A204.1 (cell line): ENCODE results near the gene ATF3.

Experiments used
- FAIRE-seq: peaks from 2 replicates; lab custom pipeline; 2012; peaks lifted over from hg19 to GRCh38; lab: Jason Lieb, UNC

The ATF3 gene

GRCh38 chr1:212608392-212608958, at the start of gene ATF3:
Gene ATF3, plus strand, starts transcription at chr1:212608761. Its CDS starts 6,261 bp downstream, at chr1:212615022.
- FAIRE-seq: no peak

- no peak for FAIRE-seq
These were observed 48.6 kb upstream of the ATF3 start for GRCh38 chr1:212559929-212560328.

GRCh38 chr1:212560933-212561460, 47.6 kb upstream of the ATF3 start:
- no peak for FAIRE-seq

GRCh38 chr1:212561501-212561931, 47.0 kb upstream of the ATF3 start:
- FAIRE-seq: no peak

- no peak for FAIRE-seq
These were observed 45.8 kb upstream of the ATF3 start for GRCh38 chr1:212562771-212563170.

GRCh38 chr1:212565079-212565478, 43.5 kb upstream of the ATF3 start:
- FAIRE-seq: no peak

- FAIRE-seq: no peak
These were observed 42.8 kb upstream of the ATF3 start for GRCh38 chr1:212565571-212566305.

GRCh38 chr1:212566522-212567479, 41.8 kb upstream of the ATF3 start:
- FAIRE-seq: no peak

- no peak for FAIRE-seq
These were observed 40.9 kb upstream of the ATF3 start for GRCh38 chr1:212567638-212568037.

- no peak for FAIRE-seq
These were observed 39.5 kb upstream of the ATF3 start for GRCh38 chr1:212568978-212569537.

GRCh38 chr1:212574732-212575131, 33.8 kb upstream of the ATF3 start:
- no peak for FAIRE-seq

- no peak for FAIRE-seq
These were observed 33.2 kb upstream of the ATF3 start for GRCh38 chr1:212575333-212575732.

GRCh38 chr1:212578041-212578440, 30.5 kb upstream of the ATF3 start:
- no peak for FAIRE-seq

GRCh38 chr1:212581034-212581433, 27.5 kb upstream of the ATF3 start:
- no peak for FAIRE-seq

- FAIRE-seq: no peak
These were observed 26.3 kb upstream of the ATF3 start for GRCh38 chr1:212582291-212582690.

GRCh38 chr1:212582808-212583615, 25.5 kb upstream of the ATF3 start:
- no peak for FAIRE-seq

GRCh38 chr1:212583643-212584042, 24.9 kb upstream of the ATF3 start:
- no peak for FAIRE-seq

GRCh38 chr1:212584092-212584886, 24.3 kb upstream of the ATF3 start:
- no peak for FAIRE-seq

GRCh38 chr1:212585210-212585609, 23.4 kb upstream of the ATF3 start:
- no peak for FAIRE-seq

- no peak for FAIRE-seq
These were observed 22.1 kb upstream of the ATF3 start for GRCh38 chr1:212586206-212587015.
